HEK293T (cell line): Measurements from ENCODE around the gene KANSL1.

Source experiments
- CTCF ChIA-PET: fragments of 350-600 bp; formaldehyde crosslinking; extraction: SDS; loops from one replicate; lab custom pipeline; 2021; ENCODE audit warnings: antibody characterized with exemption, inconsistent platforms; lab: Yijun Ruan, JAX
- POLR2A ChIA-PET: fragments of 350-600 bp; formaldehyde crosslinking; extraction: SDS; loops from one replicate; lab custom pipeline; 2020; ENCODE audit warnings: antibody characterized with exemption, inconsistent platforms; lab: Yijun Ruan, JAX
- DNase-seq: peaks from one replicate; pipeline ENCODE4 v3.0.0; 2012; ENCODE audit warnings: mixed read lengths; ENCODE audit errors: extremely low spot score
- ARNT ChIP-seq: fragments of 450-650 bp; IDR thresholded peaks from 2 replicates; pipeline ENCODE4 v1.6.1; 2017; ENCODE audit warnings: mild to moderate bottlenecking
- BHLHE40 ChIP-seq: fragments of 450-650 bp; IDR thresholded peaks from 2 replicates; pipeline ENCODE4 v1.6.1; 2016; ENCODE audit warnings: mild to moderate bottlenecking, moderate library complexity, borderline replicate concordance
- CTBP1 ChIP-seq: fragments of 450-650 bp; IDR thresholded peaks from 2 replicates; pipeline ENCODE4 v1.6.1; 2016; ENCODE audit warnings: borderline replicate concordance
- ELF4 ChIP-seq: fragments of 450-650 bp; IDR thresholded peaks from 2 replicates; pipeline ENCODE4 v1.6.1; 2017; ENCODE audit warnings: antibody characterized with exemption
- FOXA1 ChIP-seq: fragments of 450-650 bp; IDR thresholded peaks from 2 replicates; pipeline ENCODE4 v1.6.1; 2016; ENCODE audit warnings: mild to moderate bottlenecking
- FOXK2 ChIP-seq: fragments of 450-650 bp; IDR thresholded peaks from 2 replicates; pipeline ENCODE4 v1.6.1; 2016; ENCODE audit warnings: mild to moderate bottlenecking
- FOXM1 ChIP-seq: fragments of 450-650 bp; IDR thresholded peaks from 2 replicates; pipeline ENCODE4 v1.6.1; 2017; ENCODE audit warnings: mild to moderate bottlenecking, borderline replicate concordance
- HDGF ChIP-seq: fragments of 450-650 bp; IDR thresholded peaks from 2 replicates; pipeline ENCODE4 v1.6.1; 2017; ENCODE audit warnings: antibody characterized with exemption, borderline replicate concordance
- L3MBTL2 ChIP-seq: fragments of 450-650 bp; conservative IDR thresholded peaks from 2 replicates; pipeline ENCODE4 v1.6.1; 2016; ENCODE audit warnings: mild to moderate bottlenecking
- LEF1 ChIP-seq: fragments of 450-650 bp; IDR thresholded peaks from 2 replicates; pipeline ENCODE4 v1.6.1; 2017; ENCODE audit warnings: mild to moderate bottlenecking, borderline replicate concordance
- NFRKB ChIP-seq: fragments of 450-650 bp; IDR thresholded peaks from 2 replicates; pipeline ENCODE4 v1.6.1; 2016; ENCODE audit warnings: mild to moderate bottlenecking, moderate library complexity
- PKNOX1 ChIP-seq: fragments of 450-650 bp; IDR thresholded peaks from 2 replicates; pipeline ENCODE4 v1.6.1; 2016
- SP1 ChIP-seq: fragments of 450-650 bp; IDR thresholded peaks from 2 replicates; pipeline ENCODE4 v1.6.1; 2017
- SUZ12 ChIP-seq: fragments of 450-650 bp; IDR thresholded peaks from 2 replicates; pipeline ENCODE4 v1.6.1; 2016; ENCODE audit warnings: mild to moderate bottlenecking
- TARDBP ChIP-seq: fragments of 450-650 bp; IDR thresholded peaks from 2 replicates; pipeline ENCODE4 v1.6.1; 2016
- ZNF384 ChIP-seq: fragments of 450-650 bp; IDR thresholded peaks from 2 replicates; pipeline ENCODE4 v1.6.1; 2016

KANSL1 gene

GRCh38 chr17:46154151-46154816, 38.9 kb downstream of the KANSL1 start:
- TF ChIP-seq TARDBP (no peak), NFRKB (no peak), FOXA1 (no peak), PKNOX1 (no peak), FOXM1 (no peak), SUZ12 (no peak), ELF4 (no peak), LEF1 (no peak), ZNF384 (no peak), HDGF (no peak), BHLHE40 (no peak), FOXK2 (no peak), CTBP1 (no peak), SP1 (no peak), ARNT (no peak), L3MBTL2 (no peak)
- CTCF ChIA-PET: interaction anchor here (0.8 to 1.3 kb wide), 2 partner anchors 10 to 39 kb away, joined by 3 to 4 read pairs; partner anchors contain the start of gene KANSL1
- no peak for DNase-seq
- POLR2A ChIA-PET: interaction anchor here (0.8 kb wide), 1 partner anchor 102 kb away, joined by 3 read pairs; no protein-coding TSS in a partner anchor

- no peak for DNase-seq
- ChIA-PET CTCF (interaction anchor here (0.6 to 1.9 kb wide), 5 partner anchors 24 to 109 kb away, joined by 3 to 5 read pairs (median 5); partner anchors contain the start of gene KANSL1), POLR2A (no interaction called here)
- TF ChIP-seq HDGF (no peak), BHLHE40 (no peak), PKNOX1 (no peak), ARNT (no peak), FOXA1 (no peak), TARDBP (no peak), FOXM1 (no peak), SP1 (no peak), FOXK2 (no peak), ZNF384 (no peak), LEF1 (no peak), NFRKB (no peak), CTBP1 (no peak), L3MBTL2 (no peak), SUZ12 (no peak), ELF4 (no peak)
Observed at GRCh38 chr17:46152423-46152822, 40.8 kb downstream of the KANSL1 start.

GRCh38 chr17:46151762-46152161, 41.5 kb downstream of the KANSL1 start:
- POLR2A ChIA-PET: no interaction called here
- TF ChIP-seq FOXK2 (no peak), HDGF (no peak), FOXA1 (no peak), TARDBP (no peak), LEF1 (no peak), PKNOX1 (no peak), SUZ12 (no peak), FOXM1 (no peak), SP1 (no peak), ZNF384 (no peak), L3MBTL2 (no peak), NFRKB (no peak), ARNT (no peak), BHLHE40 (no peak), ELF4 (no peak), CTBP1 (no peak)
- CTCF ChIA-PET: interaction anchor here (0.6 to 1.9 kb wide), 4 partner anchors 23 to 108 kb away, joined by 4 to 5 read pairs (median 5); partner anchors contain the start of gene KANSL1
- DNase-seq: no peak

- CTCF ChIA-PET: interaction anchor here (1.9 kb wide), 1 partner anchor 43 kb away, joined by 5 read pairs; the partner anchor contains the start of gene KANSL1
- TF ChIP-seq ZNF384 (no peak), LEF1 (no peak), SUZ12 (no peak), NFRKB (no peak), HDGF (no peak), ARNT (no peak)
- POLR2A ChIA-PET: no interaction called here
- no peak for DNase-seq
Observed at GRCh38 chr17:46150216-46150963, 42.8 kb downstream of the KANSL1 start.

- CTCF ChIA-PET: interaction anchor here (0.7 kb wide), 1 partner anchor 45 kb away, joined by 4 read pairs; the partner anchor contains the start of gene KANSL1
- DNase-seq: no peak
- POLR2A ChIA-PET: no interaction called here
- peak; percentile 49; the same call in 1 of the 2 replicates for TF ChIP-seq ZNF384
- no peak for TF ChIP-seq FOXM1
- no peak for TF ChIP-seq ARNT
- TF ChIP-seq LEF1: no peak
- TF ChIP-seq HDGF: no peak
- TF ChIP-seq NFRKB: no peak
- TF ChIP-seq PKNOX1: peak; percentile 74
- no peak for TF ChIP-seq TARDBP
- TF ChIP-seq FOXK2: no peak
Observed at GRCh38 chr17:46148247-46148646, 45.0 kb downstream of the KANSL1 start.
